ENCODE results near the gene SSTR3. TPM values are rescaled to one million over a fixed set of nuclear protein-coding genes. Genes with fewer than 3 reads are reported as not detected.
"Not testable (repeated sequence)": the region's sequence is repeated elsewhere in the genome, so short reads cannot be mapped to it uniquely, and the experiment has no call there.

SSTR3 gene
- total and polyA plus RNA-seq, 8 donors: 0.32 to 8.7 (median 1.3) TPM

GRCh38 chr22:37173709-37174108 is 38.6 kb downstream of the SSTR3 start:
- peaks cover 0 to 6% (median 0%) of the 10 kb centered on the region in 3 donors for H3K4me1 ChIP-seq
- ATAC-seq (peak in 2 of 4 donors; percentile 16 to 37), DNase-seq (peak in 2 of 6 donors; percentile 14 to 35), FAIRE-seq (no peak)
- 75 to 86% methylated on average over 6 of the region's 6 CpGs for WGBS, 2 donors
- H3K36me3 ChIP-seq: no peaks in the 10 kb centered on the region
- H3K9me3 ChIP-seq: no peaks in the 10 kb centered on the region
- no peak overlapping the region for H3K27ac ChIP-seq
- H3K4me3 ChIP-seq: no peak overlapping the region
- no peaks in the 10 kb centered on the region for H3K27me3 ChIP-seq
- no peak for TF ChIP-seq CTCF (IDR thresholded peaks at IDR 0.05)
- intact Hi-C loops (cut with DNase I): no loop called here

- 80 to 90% methylated on average over 14 of the region's 14 CpGs for WGBS, 2 donors
- Histone ChIP-seq H3K27me3 (no peaks in the 10 kb centered on the region), H3K27ac (no peak overlapping the region), H3K9me3 (no peaks in the 10 kb centered on the region), H3K36me3 (no peaks in the 10 kb centered on the region), H3K4me1 (no peaks in the 10 kb centered on the region), H3K4me3 (no peak overlapping the region)
- ATAC-seq: no peak
- DNase-seq: peak in 2 of 6 donors; percentile 18 to 35
- TF ChIP-seq CTCF (IDR thresholded peaks at IDR 0.05): no peak
- intact Hi-C loops (cut with DNase I): no loop called here
- FAIRE-seq: no peak
Observed at GRCh38 chr22:37172266-37173245, 39.7 kb downstream of the SSTR3 start.

GRCh38 chr22:37171662-37172061 is 40.6 kb downstream of the SSTR3 start:
- Histone ChIP-seq H3K9me3 (no peaks in the 10 kb centered on the region), H3K36me3 (no peaks in the 10 kb centered on the region), H3K27ac (no peak overlapping the region), H3K4me3 (no peak overlapping the region), H3K4me1 (no peaks in the 10 kb centered on the region), H3K27me3 (no peaks in the 10 kb centered on the region)
- WGBS, 2 donors: 67 to 80% methylated on average over 5 of the region's 5 CpGs
- FAIRE-seq (no peak), DNase-seq (no peak), ATAC-seq (no peak)
- intact Hi-C loops (cut with DNase I): no loop called here
- no peak for TF ChIP-seq CTCF (IDR thresholded peaks at IDR 0.05)

GRCh38 chr22:37170689-37171405 is 41.4 kb downstream of the SSTR3 start:
- H3K27ac ChIP-seq; intact Hi-C loops (cut with DNase I): not testable (repeated sequence)

GRCh38 chr22:37169947-37170688 is 42.2 kb downstream of the SSTR3 start:
- Histone ChIP-seq H3K4me1 (no peaks in the 10 kb centered on the region), H3K4me3 (no peak overlapping the region), H3K9me3 (no peaks in the 10 kb centered on the region), H3K27ac (no peak overlapping the region), H3K36me3 (no peaks in the 10 kb centered on the region), H3K27me3 (no peaks in the 10 kb centered on the region)
- DNase-seq (peak in 1 of 6 donors; percentile 45), FAIRE-seq (no peak), ATAC-seq (no peak)
- intact Hi-C loops (cut with DNase I): loop anchor here in 1 of 3 donors (5.0 kb wide), 1 partner anchor 32 kb away; no protein-coding TSS in a partner anchor
- TF ChIP-seq CTCF (IDR thresholded peaks at IDR 0.05): no peak
- 65 to 75% methylated on average over 10 of the region's 10 CpGs for WGBS, 2 donors

More at GRCh38 chr22:37170689-37171405, 41.4 kb downstream of the SSTR3 start:
- not testable (repeated sequence) for H3K4me1 ChIP-seq, H3K4me3 ChIP-seq, ATAC-seq, FAIRE-seq, H3K36me3 ChIP-seq, H3K9me3 ChIP-seq, H3K27me3 ChIP-seq
- 69 to 81% methylated on average over 16 of the region's 16 CpGs for WGBS, 2 donors
- peak in 1 of 6 donors; percentile 12 for DNase-seq
